Mesothelial cell of epicardium (in vitro differentiated cells): ENCODE measurements around the gene ATG5. TPM values are rescaled to one million over a fixed set of nuclear protein-coding genes. Genes with fewer than 3 reads are reported as not detected.
"Not testable (repeated sequence)": the region's sequence is repeated elsewhere in the genome, so short reads cannot be mapped to it uniquely, and the experiment has no call there.

Source experiments
- DNase-seq, 2 experiments: peaks; one replicate each; pipeline ENCODE4 v3.0.0; 2021; ENCODE audit warnings: low spot score in 2 of 2; ENCODE audit not compliant: unreplicated experiment in 2 of 2
- H3K27ac Mint-ChIP-seq: 2 replicates; pipeline ENCODE4 v1.8.0; 2021; ENCODE audit warnings: mixed read lengths
- H3K27me3 Mint-ChIP-seq: 2 replicates; pipeline ENCODE4 v1.8.0; 2021; ENCODE audit warnings: low read depth, mixed read lengths
- H3K36me3 Mint-ChIP-seq: 2 replicates; pipeline ENCODE4 v1.8.0; 2021; ENCODE audit warnings: mixed read lengths
- H3K4me1 Mint-ChIP-seq: 2 replicates; pipeline ENCODE4 v1.8.0; 2021; ENCODE audit warnings: mixed read lengths
- H3K4me3 Mint-ChIP-seq: 2 replicates; pipeline ENCODE4 v1.8.0; 2021; ENCODE audit warnings: mild to moderate bottlenecking, moderate library complexity, mixed read lengths
- H3K9me3 Mint-ChIP-seq: 2 replicates; pipeline ENCODE4 v1.8.0; 2021; ENCODE audit warnings: mixed read lengths
- total RNA-seq: library from RNA; stranded (reverse); gene quantifications from 3 replicates; pipeline ENCODE4 v1.2.1, GENCODE V29; 2021
- TF ChIP-seq, protein P1 (sequence below): fragments of 200-600 bp; sonication (generic); IDR thresholded peaks from one replicate; pipeline ENCODE4 v1.5.0; 2021; ENCODE audit warnings: antibody characterized with exemption; ENCODE audit not compliant: unreplicated experiment

ATG5 gene
- total RNA-seq, 1 donor from 2014 or later: 33.0 TPM

DNA sequence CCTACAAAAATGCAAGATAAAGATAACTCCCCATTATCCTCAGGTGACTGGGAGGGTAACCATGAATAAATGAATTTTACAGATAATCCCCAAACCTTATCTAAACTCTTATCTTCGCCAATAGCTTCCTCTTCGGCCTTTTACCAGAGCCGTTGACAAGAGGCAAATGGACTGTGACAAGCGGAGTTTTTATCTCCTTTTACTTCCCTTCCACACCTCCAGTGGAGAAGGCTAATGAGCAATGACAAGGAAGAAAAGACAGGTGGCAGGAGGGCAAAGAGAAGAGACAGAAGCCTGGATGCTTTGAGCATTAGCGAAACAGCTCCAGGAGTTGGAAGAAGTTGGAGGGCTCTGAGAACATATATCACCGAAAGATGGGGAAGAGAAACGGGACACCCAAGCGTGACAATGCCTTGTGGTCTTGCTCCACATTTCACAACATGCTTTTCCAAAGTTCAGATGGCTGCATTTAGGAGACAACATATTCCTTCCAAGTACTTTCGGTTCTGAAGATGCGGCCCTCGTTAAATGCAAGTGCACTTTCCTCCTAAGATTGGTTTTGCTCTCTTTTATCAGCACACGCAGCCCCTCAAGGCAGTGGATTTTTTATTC, 170.2 kb downstream of the ATG5 start:
- no peak for DNase-seq
- Mint-ChIP-seq H3K4me1 (no peaks in the 10 kb centered on the region), H3K27ac (no peak overlapping the region), H3K27me3 (peaks cover 16% of the 10 kb centered on the region), H3K36me3 (no peaks in the 10 kb centered on the region), H3K4me3 (no peak overlapping the region), H3K9me3 (peaks cover 3% of the 10 kb centered on the region)
- TF ChIP-seq, protein P1, sequence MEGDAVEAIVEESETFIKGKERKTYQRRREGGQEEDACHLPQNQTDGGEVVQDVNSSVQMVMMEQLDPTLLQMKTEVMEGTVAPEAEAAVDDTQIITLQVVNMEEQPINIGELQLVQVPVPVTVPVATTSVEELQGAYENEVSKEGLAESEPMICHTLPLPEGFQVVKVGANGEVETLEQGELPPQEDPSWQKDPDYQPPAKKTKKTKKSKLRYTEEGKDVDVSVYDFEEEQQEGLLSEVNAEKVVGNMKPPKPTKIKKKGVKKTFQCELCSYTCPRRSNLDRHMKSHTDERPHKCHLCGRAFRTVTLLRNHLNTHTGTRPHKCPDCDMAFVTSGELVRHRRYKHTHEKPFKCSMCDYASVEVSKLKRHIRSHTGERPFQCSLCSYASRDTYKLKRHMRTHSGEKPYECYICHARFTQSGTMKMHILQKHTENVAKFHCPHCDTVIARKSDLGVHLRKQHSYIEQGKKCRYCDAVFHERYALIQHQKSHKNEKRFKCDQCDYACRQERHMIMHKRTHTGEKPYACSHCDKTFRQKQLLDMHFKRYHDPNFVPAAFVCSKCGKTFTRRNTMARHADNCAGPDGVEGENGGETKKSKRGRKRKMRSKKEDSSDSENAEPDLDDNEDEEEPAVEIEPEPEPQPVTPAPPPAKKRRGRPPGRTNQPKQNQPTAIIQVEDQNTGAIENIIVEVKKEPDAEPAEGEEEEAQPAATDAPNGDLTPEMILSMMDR: no peak

DNA sequence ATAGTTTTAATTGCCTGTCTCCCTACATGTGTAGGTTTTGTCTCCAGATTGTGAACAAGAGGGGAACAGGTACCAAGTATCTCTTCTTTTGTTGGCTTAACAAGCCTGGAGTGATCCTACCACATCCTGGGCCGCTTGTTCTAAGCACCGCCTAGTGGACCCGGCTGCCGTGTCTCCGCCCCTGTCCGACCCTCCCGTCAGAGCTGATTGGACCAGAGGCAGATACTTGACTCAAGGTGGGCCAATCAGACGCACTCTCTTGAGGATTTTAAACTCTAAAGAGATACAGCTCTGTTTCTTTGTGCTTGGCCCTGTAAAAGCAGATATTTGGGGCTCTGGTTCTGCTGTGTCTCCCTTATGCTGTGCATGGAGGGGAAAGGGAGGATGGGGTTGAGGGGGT, 171.2 kb downstream of the ATG5 start:
- no peak for DNase-seq
- Mint-ChIP-seq H3K27me3 (peaks cover 16% of the 10 kb centered on the region), H3K4me3 (no peak overlapping the region), H3K27ac (no peak overlapping the region), H3K36me3 (no peaks in the 10 kb centered on the region), H3K9me3 (peaks cover 3% of the 10 kb centered on the region), H3K4me1 (no peaks in the 10 kb centered on the region)
- TF ChIP-seq, protein P1: no peak

DNA sequence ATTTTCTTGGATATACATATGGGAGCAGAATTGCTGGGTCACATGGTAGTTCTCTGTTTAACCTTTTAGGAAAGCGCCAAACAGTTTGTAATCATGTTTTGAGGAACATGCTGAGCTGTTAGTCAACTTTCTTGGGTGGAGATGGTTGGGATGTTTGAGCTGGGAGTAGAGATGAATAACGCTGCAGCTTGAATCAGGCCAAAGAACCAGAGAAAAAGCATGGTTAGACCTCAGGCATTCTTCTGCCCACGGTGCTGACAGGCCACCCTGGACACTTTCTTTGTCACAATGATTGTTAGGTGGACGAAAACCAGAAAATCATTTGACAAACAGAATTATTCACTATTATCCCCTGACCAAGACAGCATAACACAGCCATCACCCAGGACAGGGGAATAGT, 172.6 kb downstream of the ATG5 start:
- DNase-seq: no peak
- H3K4me3 Mint-ChIP-seq: no peak overlapping the region
- H3K27me3 Mint-ChIP-seq: peaks cover 9% of the 10 kb centered on the region
- no peaks in the 10 kb centered on the region for H3K4me1 Mint-ChIP-seq
- TF ChIP-seq, protein P1: no peak
- peaks cover 3% of the 10 kb centered on the region for H3K9me3 Mint-ChIP-seq
- no peak overlapping the region for H3K27ac Mint-ChIP-seq
- no peaks in the 10 kb centered on the region for H3K36me3 Mint-ChIP-seq

DNA sequence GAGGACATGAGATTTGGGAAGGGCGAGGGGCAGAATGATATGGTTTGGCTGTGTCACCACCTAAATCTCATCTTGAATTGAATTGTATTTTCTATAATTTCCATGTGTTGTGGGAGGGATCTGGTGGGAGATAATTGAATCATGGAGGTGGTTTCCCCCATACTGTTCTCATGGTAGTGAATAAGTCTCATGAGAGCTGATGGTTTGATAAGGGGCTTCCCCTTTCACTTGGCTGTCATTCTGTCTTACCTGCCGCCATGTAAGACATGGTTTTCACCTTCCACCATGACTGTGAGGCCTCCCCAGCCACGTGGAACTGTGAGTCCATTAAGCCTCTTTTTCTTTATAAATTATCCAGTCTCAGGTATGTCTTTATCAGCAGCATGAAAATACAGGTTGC, 173.1 kb downstream of the ATG5 start:
- not testable (repeated sequence) for DNase-seq, H3K9me3 Mint-ChIP-seq, H3K27ac Mint-ChIP-seq, H3K4me3 Mint-ChIP-seq, H3K27me3 Mint-ChIP-seq, H3K36me3 Mint-ChIP-seq, H3K4me1 Mint-ChIP-seq

DNA sequence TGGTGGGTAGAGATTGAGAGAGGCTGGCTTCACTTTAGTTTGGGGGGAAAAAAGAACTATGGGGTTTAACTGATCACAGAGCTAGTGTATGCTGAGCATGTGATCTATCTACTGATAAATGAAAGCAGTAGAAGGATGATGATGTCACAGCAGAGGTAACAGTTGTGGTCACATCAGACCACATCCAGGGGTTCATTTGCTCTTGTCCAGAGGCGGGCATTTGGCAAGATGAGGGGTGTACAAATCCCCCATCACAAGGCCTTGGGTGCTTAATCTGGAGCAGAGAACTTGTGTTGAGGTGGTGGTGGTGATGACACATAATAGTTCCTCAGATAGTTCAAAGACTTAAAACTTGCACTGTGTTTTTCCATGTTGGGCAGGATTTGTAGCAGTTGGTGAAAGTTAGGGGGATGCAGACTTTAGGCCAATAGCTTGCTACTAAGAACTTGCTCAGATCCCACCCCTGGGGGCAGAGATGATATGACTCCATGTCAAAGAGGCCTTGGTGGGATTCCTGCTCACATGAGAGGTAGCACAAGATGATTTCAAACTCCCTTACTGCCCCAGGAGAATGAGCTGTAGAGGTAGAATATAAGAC, 176.0 kb downstream of the ATG5 start:
- Mint-ChIP-seq H3K4me3 (no peak overlapping the region), H3K36me3 (no peaks in the 10 kb centered on the region)

GRCh38 chr6:106147476-106147875, 178.1 kb downstream of the ATG5 start:
- TF ChIP-seq, protein P1: no peak
- no peaks in the 10 kb centered on the region for H3K36me3 Mint-ChIP-seq
- H3K9me3 Mint-ChIP-seq: no peaks in the 10 kb centered on the region
- peaks cover 31% of the 10 kb centered on the region for H3K4me1 Mint-ChIP-seq
- no peak for DNase-seq
- no peaks in the 10 kb centered on the region for H3K27me3 Mint-ChIP-seq
- no peak overlapping the region for H3K4me3 Mint-ChIP-seq
- H3K27ac Mint-ChIP-seq: no peak overlapping the region

More for the DNA sequence above, 176.0 kb downstream of the ATG5 start:
- H3K27ac Mint-ChIP-seq: no peak overlapping the region
- H3K27me3 Mint-ChIP-seq: no peaks in the 10 kb centered on the region
- DNase-seq: no peak
- peaks cover 18% of the 10 kb centered on the region for H3K4me1 Mint-ChIP-seq
- H3K9me3 Mint-ChIP-seq: peaks cover 3% of the 10 kb centered on the region
- TF ChIP-seq, protein P1: no peak
